Lower lobe of right lung (tissue), 2 donors: ENCODE measurements around the gene XYLT1. TPM values are rescaled to one million over a fixed set of nuclear protein-coding genes. Genes with fewer than 3 reads are reported as not detected.

Source experiments
- ATAC-seq, 2 donors: fragments of 200-7000 bp; cut with Tn5 transposase; one replicate each; pipeline ENCODE4 v1.9.1; 2020 to 2022; ENCODE audit warnings: mild to moderate bottlenecking in 2 of 2, moderate library complexity in 2 of 2
- DNase-seq: peaks from one replicate; pipeline ENCODE4 v3.0.0-alpha.2; 2020
- H3K27ac ChIP-seq: fragments of 200-600 bp; one replicate; pipeline ENCODE4 v1.8.0; 2022
- H3K27me3 ChIP-seq: fragments of 200-600 bp; one replicate; pipeline ENCODE4 v1.8.0; 2022; ENCODE audit warnings: low read depth
- H3K36me3 ChIP-seq: fragments of 200-600 bp; one replicate; pipeline ENCODE4 v1.8.0; 2022; ENCODE audit warnings: mild to moderate bottlenecking
- H3K4me1 ChIP-seq: fragments of 200-600 bp; one replicate; pipeline ENCODE4 v1.8.0; 2022
- H3K4me3 ChIP-seq: fragments of 200-600 bp; one replicate; pipeline ENCODE4 v1.8.0; 2022; ENCODE audit warnings: mild to moderate bottlenecking
- H3K9me3 ChIP-seq: fragments of 200-600 bp; one replicate; pipeline ENCODE4 v1.8.0; 2022
- intact Hi-C: fragments of 100-400 bp; cut with DNase I; formaldehyde crosslinking; loops from one replicate; pipeline ENCODE4 v1.11.0; 2022
- total RNA-seq: library from RNA; stranded (reverse); fragmentation: NEBNext Ultra II Directional; extraction: Animal tissue kit (Norgen Biotek cat#: 25700); gene quantifications from one replicate; pipeline ENCODE4 v1.2.1, GENCODE V29; 2021
- TF ChIP-seq, protein P1 (sequence below): fragments of 200-600 bp; IDR thresholded peaks from one replicate; pipeline ENCODE4 v1.8.0; 2022; ENCODE audit warnings: antibody characterized with exemption, mild to moderate bottlenecking
- donor health status: DM: no; HTN: yes; CAD: no; lungs with severe emphysema.

Gene XYLT1
- total RNA-seq, 1 donor from 2014 or later, result 9.0 TPM

DNA sequence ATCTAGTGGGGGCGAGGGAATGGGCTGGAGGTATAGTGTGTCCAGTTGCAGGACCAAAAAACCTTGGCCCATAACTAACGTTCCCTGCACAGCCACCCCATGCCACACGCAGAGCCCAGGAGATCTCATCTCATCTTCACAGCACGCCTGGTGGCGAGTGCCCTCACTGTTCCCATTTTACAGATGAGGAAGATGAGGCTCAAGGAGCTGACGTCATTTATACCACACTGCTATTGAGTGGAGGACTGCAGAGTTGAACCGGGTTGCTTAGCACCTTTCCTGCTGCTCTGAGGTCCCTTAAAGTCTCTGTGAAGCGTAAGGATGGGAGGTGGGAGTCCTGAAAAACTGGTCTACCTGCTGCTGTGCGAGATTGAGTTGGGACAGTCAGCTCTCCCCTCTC is 172.5 kb downstream of the XYLT1 start:
- no peaks in the 10 kb centered on the region for H3K27me3 ChIP-seq
- peaks cover 9% of the 10 kb centered on the region for H3K4me1 ChIP-seq
- no peak for ATAC-seq
- DNase-seq, result no peak
- no peaks in the 10 kb centered on the region for H3K9me3 ChIP-seq
- H3K4me3 ChIP-seq, result no peak overlapping the region
- intact Hi-C loops, result no loop called here
- TF ChIP-seq, protein P1, sequence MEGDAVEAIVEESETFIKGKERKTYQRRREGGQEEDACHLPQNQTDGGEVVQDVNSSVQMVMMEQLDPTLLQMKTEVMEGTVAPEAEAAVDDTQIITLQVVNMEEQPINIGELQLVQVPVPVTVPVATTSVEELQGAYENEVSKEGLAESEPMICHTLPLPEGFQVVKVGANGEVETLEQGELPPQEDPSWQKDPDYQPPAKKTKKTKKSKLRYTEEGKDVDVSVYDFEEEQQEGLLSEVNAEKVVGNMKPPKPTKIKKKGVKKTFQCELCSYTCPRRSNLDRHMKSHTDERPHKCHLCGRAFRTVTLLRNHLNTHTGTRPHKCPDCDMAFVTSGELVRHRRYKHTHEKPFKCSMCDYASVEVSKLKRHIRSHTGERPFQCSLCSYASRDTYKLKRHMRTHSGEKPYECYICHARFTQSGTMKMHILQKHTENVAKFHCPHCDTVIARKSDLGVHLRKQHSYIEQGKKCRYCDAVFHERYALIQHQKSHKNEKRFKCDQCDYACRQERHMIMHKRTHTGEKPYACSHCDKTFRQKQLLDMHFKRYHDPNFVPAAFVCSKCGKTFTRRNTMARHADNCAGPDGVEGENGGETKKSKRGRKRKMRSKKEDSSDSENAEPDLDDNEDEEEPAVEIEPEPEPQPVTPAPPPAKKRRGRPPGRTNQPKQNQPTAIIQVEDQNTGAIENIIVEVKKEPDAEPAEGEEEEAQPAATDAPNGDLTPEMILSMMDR, result no peak
- no peaks in the 10 kb centered on the region for H3K36me3 ChIP-seq
- no peak overlapping the region for H3K27ac ChIP-seq

DNA sequence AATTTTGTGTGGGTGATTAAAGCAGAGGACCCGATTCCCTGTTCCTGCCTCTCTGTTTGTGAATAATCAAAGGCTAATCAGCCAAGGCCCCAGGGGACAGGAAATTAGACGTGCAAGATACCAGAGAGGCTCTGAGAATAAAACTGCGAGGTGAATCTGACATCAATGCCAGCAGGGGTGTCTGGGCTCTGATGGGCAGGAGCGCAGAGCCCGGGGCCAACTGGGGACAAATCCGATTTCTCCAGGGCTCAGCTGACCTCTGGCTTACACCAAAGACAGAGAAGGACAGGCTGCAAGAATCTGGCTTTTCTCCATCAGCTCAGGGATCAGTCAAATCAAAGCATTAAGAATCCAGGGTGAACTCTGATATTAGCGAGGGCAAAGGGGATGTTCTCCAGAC is 174.3 kb downstream of the XYLT1 start:
- no peaks in the 10 kb centered on the region for H3K36me3 ChIP-seq
- no peaks in the 10 kb centered on the region for H3K27me3 ChIP-seq
- intact Hi-C loops, result no loop called here
- TF ChIP-seq, protein P1, result no peak
- H3K9me3 ChIP-seq, result no peaks in the 10 kb centered on the region
- DNase-seq (no peak), ATAC-seq (no peak)
- H3K4me1 ChIP-seq, result no peaks in the 10 kb centered on the region
- H3K4me3 ChIP-seq, result no peak overlapping the region
- no peak overlapping the region for H3K27ac ChIP-seq

DNA sequence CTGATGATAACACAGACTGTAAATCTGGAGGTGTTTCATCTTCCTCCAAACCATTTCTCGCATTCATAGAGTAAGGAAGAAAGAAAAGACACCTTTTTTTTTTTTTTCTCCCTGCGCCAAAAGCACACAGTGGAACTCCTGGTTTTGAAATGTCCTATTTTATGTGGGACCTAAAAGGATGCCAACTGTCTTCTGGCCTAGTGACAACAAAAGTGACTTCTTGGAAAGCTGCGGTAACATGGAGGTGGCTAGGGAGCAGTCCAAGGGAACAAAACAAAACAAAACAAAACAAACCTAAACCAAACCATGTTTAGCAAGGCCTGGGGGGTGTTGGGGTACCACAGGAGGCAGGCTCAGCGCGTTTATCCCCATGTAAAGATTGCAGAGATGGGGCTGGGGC is 174.8 kb downstream of the XYLT1 start:
- ATAC-seq (no peak), DNase-seq (no peak)
- intact Hi-C loops, result no loop called here
- Histone ChIP-seq H3K27me3 (no peaks in the 10 kb centered on the region), H3K36me3 (no peaks in the 10 kb centered on the region), H3K27ac (no peak overlapping the region), H3K4me1 (no peaks in the 10 kb centered on the region), H3K4me3 (no peak overlapping the region), H3K9me3 (no peaks in the 10 kb centered on the region)
- TF ChIP-seq, protein P1, result no peak

GRCh38 chr16:17294856-17295255 is 175.9 kb downstream of the XYLT1 start:
- no peaks in the 10 kb centered on the region for H3K36me3 ChIP-seq
- TF ChIP-seq, protein P1, result no peak
- DNase-seq (no peak), ATAC-seq (peak in 1 of 2 donors; percentile 42)
- no peaks in the 10 kb centered on the region for H3K4me1 ChIP-seq
- H3K27ac ChIP-seq, result no peak overlapping the region
- no peak overlapping the region for H3K4me3 ChIP-seq
- no peaks in the 10 kb centered on the region for H3K27me3 ChIP-seq
- no peaks in the 10 kb centered on the region for H3K9me3 ChIP-seq
- intact Hi-C loops, result no loop called here

GRCh38 chr16:17293813-17294558 is 176.8 kb downstream of the XYLT1 start:
- Histone ChIP-seq H3K4me3 (no peak overlapping the region), H3K9me3 (no peaks in the 10 kb centered on the region), H3K27me3 (no peaks in the 10 kb centered on the region), H3K36me3 (no peaks in the 10 kb centered on the region), H3K27ac (no peak overlapping the region), H3K4me1 (no peaks in the 10 kb centered on the region)
- ATAC-seq (no peak), DNase-seq (no peak)
- intact Hi-C loops, result no loop called here
- TF ChIP-seq, protein P1, result no peak
